ENCODE measurements around the gene DPYD. TPM values are rescaled to one million over a fixed set of nuclear protein-coding genes. Genes with fewer than 3 reads are reported as not detected.

DPYD gene
- total and polyA plus RNA-seq, 9 donors, result 17.2 to 45.9 (median 38.7) TPM

GRCh38 chr1:97920276-97920831 is 480 bp downstream of the DPYD start:
- Histone ChIP-seq H3K36me3 (no peaks in the 10 kb centered on the region), H3K27ac (peak overlapping the region; percentile 85 to 87), H3K9me3 (no peaks in the 10 kb centered on the region), H3K27me3 (no peaks in the 10 kb centered on the region), H3K4me3 (peak overlapping the region; percentile 92), H3K4me1 (ENCODE audit: insufficient read depth) (peaks cover 3% of the 10 kb centered on the region)
- TF ChIP-seq POLR2A (IDR thresholded peaks at IDR 0.05) (no peak), CTCF (IDR thresholded peaks at IDR 0.05) (no peak), EP300 (IDR thresholded peaks at IDR 0.05) (no peak)
- DNase-seq, result no peak
- WGBS, 3 donors, result 0 to 2% (median 0%) methylated on average over 24 of the region's 24 CpGs
- intact Hi-C loops (cut with DNase I), result no loop called here

GRCh38 chr1:97919585-97920261 is 1.1 kb downstream of the DPYD start:
- no peaks in the 10 kb centered on the region for H3K9me3 ChIP-seq
- intact Hi-C loops (cut with DNase I), result no loop called here

GRCh38 chr1:97918961-97919360 is 1.9 kb downstream of the DPYD start:
- WGBS, 3 donors, result 73 to 84% (median 81%) methylated on average over 1 of the region's 1 CpG
- DNase-seq, result no peak
- TF ChIP-seq CTCF (IDR thresholded peaks at IDR 0.05) (no peak), EP300 (IDR thresholded peaks at IDR 0.05) (no peak), POLR2A (IDR thresholded peaks at IDR 0.05) (no peak)
- peaks cover 3% of the 10 kb centered on the region for H3K4me1 ChIP-seq (ENCODE audit: insufficient read depth)
- no peak overlapping the region for H3K27ac ChIP-seq
- H3K36me3 ChIP-seq, result no peaks in the 10 kb centered on the region
- no peaks in the 10 kb centered on the region for H3K9me3 ChIP-seq
- H3K4me3 ChIP-seq, result peak overlapping the region; percentile 92
- intact Hi-C loops (cut with DNase I), result no loop called here
- H3K27me3 ChIP-seq, result no peaks in the 10 kb centered on the region

More at GRCh38 chr1:97919585-97920261, 1.1 kb downstream of the DPYD start:
- Histone ChIP-seq H3K4me1 (ENCODE audit: insufficient read depth) (peaks cover 3% of the 10 kb centered on the region), H3K27me3 (no peaks in the 10 kb centered on the region), H3K36me3 (no peaks in the 10 kb centered on the region), H3K4me3 (peak overlapping the region; percentile 92), H3K27ac (no peak overlapping the region)
- WGBS, 3 donors, result 1 to 2% (median 2%) methylated on average over 6 of the region's 6 CpGs
- no peak for TF ChIP-seq EP300 (IDR thresholded peaks at IDR 0.05)
- TF ChIP-seq POLR2A (IDR thresholded peaks at IDR 0.05), result no peak
- no peak for TF ChIP-seq CTCF (IDR thresholded peaks at IDR 0.05)
- no peak for DNase-seq

DNA sequence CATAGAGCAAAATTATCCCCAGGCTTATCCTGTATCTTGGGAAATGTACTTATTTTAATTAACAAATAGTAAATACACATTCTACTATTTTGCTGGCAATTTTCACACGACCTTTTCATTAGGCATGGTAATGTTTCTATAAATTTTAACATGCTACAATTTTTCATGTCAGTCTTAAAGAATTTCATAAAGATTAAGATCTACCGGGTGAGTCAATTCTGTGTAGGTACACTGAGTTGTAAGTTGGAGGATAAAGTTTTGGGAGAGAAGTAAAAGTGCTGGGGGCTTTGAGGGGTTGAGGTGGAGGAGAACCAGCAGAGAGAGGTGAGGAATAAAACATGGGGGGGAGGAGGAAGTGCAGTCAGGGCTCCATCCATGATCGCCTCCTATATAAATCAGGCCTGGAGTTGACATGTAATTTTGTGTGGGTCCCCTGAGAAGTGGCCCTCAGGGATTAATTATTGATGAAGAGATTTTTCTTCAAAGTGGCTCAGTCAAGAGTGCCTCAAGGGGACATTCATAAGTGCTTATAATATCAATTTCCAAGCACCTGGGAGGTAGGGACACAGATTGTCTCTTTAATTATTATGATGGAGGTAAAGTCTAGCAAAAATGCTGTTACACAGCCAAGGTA is 7.2 kb downstream of the DPYD start:
- no peak for DNase-seq
- TF ChIP-seq POLR2A (IDR thresholded peaks at IDR 0.05) (no peak), CTCF (IDR thresholded peaks at IDR 0.05) (no peak), EP300 (IDR thresholded peaks at IDR 0.05) (no peak)
- intact Hi-C loops (cut with DNase I), result no loop called here
- Histone ChIP-seq H3K27ac (no peak overlapping the region), H3K27me3 (no peaks in the 10 kb centered on the region), H3K9me3 (no peaks in the 10 kb centered on the region), H3K36me3 (no peaks in the 10 kb centered on the region), H3K4me3 (no peak overlapping the region), H3K4me1 (ENCODE audit: insufficient read depth) (peaks cover 3% of the 10 kb centered on the region)
- WGBS, 3 donors, result 92 to 94% (median 93%) methylated on average over 3 of the region's 3 CpGs

Data from ovary (tissue), 9 donors.